Fibroblast of lung (primary cell): ENCODE measurements around the gene DHRS2. TPM values are rescaled to one million over a fixed set of nuclear protein-coding genes. Genes with fewer than 3 reads are reported as not detected.

Experiments used
- DNase-seq, 2 donors: peaks; one replicate each; pipeline versions ENCODE4 v3.0.0 to v3.0.0-alpha.2; 2010; ENCODE audit warnings: low read depth in 2 of 2
- H2AFZ ChIP-seq: 2 replicates; pipeline ENCODE4 v1.5.1; 2012; ENCODE audit warnings: low read length, control low read depth, inconsistent platforms
- H3K27ac ChIP-seq: 2 replicates; pipeline ENCODE4 v1.5.1; 2011; ENCODE audit warnings: low read length, control low read depth; ENCODE audit not compliant: insufficient read depth
- H3K27me3 ChIP-seq: 2 replicates; pipeline ENCODE4 v1.5.1; 2011; ENCODE audit warnings: mild to moderate bottlenecking, low read length; ENCODE audit not compliant: control insufficient read depth, insufficient read depth
- H3K36me3 ChIP-seq: 2 replicates; pipeline ENCODE4 v1.5.1; 2011; ENCODE audit warnings: low read length; ENCODE audit not compliant: control insufficient read depth, insufficient read depth
- H3K4me1 ChIP-seq: 2 replicates; pipeline ENCODE4 v1.5.1; 2011; ENCODE audit warnings: low read length; ENCODE audit not compliant: control insufficient read depth, insufficient read depth; ENCODE audit errors: extremely low read depth
- H3K4me2 ChIP-seq: 2 replicates; pipeline ENCODE4 v1.5.1; 2011; ENCODE audit warnings: low read length, control low read depth; ENCODE audit not compliant: insufficient read depth; ENCODE audit errors: extremely low read depth
- H3K4me3 ChIP-seq, 4 experiments: fragments of 200-600 bp in 1 of 4; sonication (generic) in 1 of 4; replicated peaks in 1 of 4; 2 replicates each; pipeline ENCODE4 v1.5.1; 2011 to 2016; ENCODE audit warnings: low read length in 4 of 4, low read depth in 3 of 4, mild to moderate bottlenecking in 3 of 4, control low read depth in 2 of 4, inconsistent platforms in 1 of 4, mixed read lengths in 1 of 4; ENCODE audit not compliant: insufficient read depth in 1 of 4; ENCODE audit errors: control extremely low read depth in 1 of 4
- H3K79me2 ChIP-seq: 2 replicates; pipeline ENCODE4 v1.5.1; 2012; ENCODE audit warnings: mild to moderate bottlenecking, low read length, inconsistent platforms; ENCODE audit not compliant: control insufficient read depth, insufficient read depth
- H3K9ac ChIP-seq: 2 replicates; pipeline ENCODE4 v1.5.1; 2011; ENCODE audit warnings: mild to moderate bottlenecking, low read length, control low read depth; ENCODE audit not compliant: insufficient read depth
- H3K9me3 ChIP-seq: 2 replicates; pipeline ENCODE4 v1.5.1; 2012; ENCODE audit warnings: low read depth, low read length; ENCODE audit not compliant: control insufficient read depth, insufficient read depth
- H4K20me1 ChIP-seq: 2 replicates; pipeline ENCODE4 v1.5.1; 2011; ENCODE audit warnings: low read length; ENCODE audit not compliant: control insufficient read depth, insufficient read depth; ENCODE audit errors: extremely low read depth
- CTCF ChIP-seq, 2 donors: IDR thresholded peaks in 1 of 2; conservative IDR thresholded peaks in 1 of 2; 1 replicate in 1 of 2; 2 replicates in 1 of 2; pipeline ENCODE4 v1.5.1; 2011 to 2012; ENCODE audit warnings: low read length in 2 of 2, control low read depth in 1 of 2, inconsistent platforms in 1 of 2, low read depth in 1 of 2, mild to moderate bottlenecking in 1 of 2
- EZH2 ChIP-seq: IDR thresholded peaks from 2 replicates; pipeline ENCODE4 v1.5.1; 2012; ENCODE audit warnings: low read length, control low read depth, mild to moderate bottlenecking; ENCODE audit errors: missing control alignments
- polyA plus RNA-seq, 2 donors: library from polyadenylated mRNA; depleted of rRNA in 1 of 2; stranded (reverse) in 1 of 2; unstranded in 1 of 2; fragments of >200 nt; gene quantifications; 2 replicates each; pipeline ENCODE4 v1.2.1, GENCODE V29; 2011 to 2012; ENCODE audit warnings: missing spikeins in 1 of 2
- total RNA-seq: library from RNA; depleted of rRNA; stranded (reverse); fragments of >200 nt; gene quantifications from 2 replicates; pipeline ENCODE4 v1.2.1, GENCODE V29; 2014

The DHRS2 gene
- total and polyA plus RNA-seq, 2 donors (not counting 1 experiment from before 2014, with no cell fraction given), result 0.02 TPM; not detected in 1

GRCh38 chr14:23647619-23648018 lies 11.5 kb downstream of the DHRS2 start:
- Histone ChIP-seq H3K27me3 (no peaks in the 10 kb centered on the region), H3K27ac (no peak overlapping the region), H3K9ac (no peak overlapping the region), H3K4me2 (no peak overlapping the region), H4K20me1 (no peaks in the 10 kb centered on the region), H3K4me1 (no peaks in the 10 kb centered on the region), H3K79me2 (no peaks in the 10 kb centered on the region), H3K4me3 (no peak overlapping the region), H3K9me3 (no peaks in the 10 kb centered on the region), H3K36me3 (no peaks in the 10 kb centered on the region), H2AFZ (no peak overlapping the region)
- no peak for DNase-seq
- TF ChIP-seq EZH2 (no peak), CTCF (conservative IDR thresholded peaks at IDR 0.05 in 1 of 2, IDR thresholded peaks at IDR 0.05 in 1 of 2; ENCODE audit: low read depth in 1 of 2, low read length in 2 of 2) (no peak)

- Histone ChIP-seq H3K27ac (no peak overlapping the region), H3K4me2 (no peak overlapping the region), H4K20me1 (no peaks in the 10 kb centered on the region), H3K4me1 (no peaks in the 10 kb centered on the region), H3K79me2 (no peaks in the 10 kb centered on the region), H2AFZ (no peak overlapping the region), H3K9me3 (no peaks in the 10 kb centered on the region), H3K4me3 (no peak overlapping the region), H3K36me3 (no peaks in the 10 kb centered on the region), H3K9ac (no peak overlapping the region), H3K27me3 (no peaks in the 10 kb centered on the region)
- TF ChIP-seq EZH2 (no peak), CTCF (conservative IDR thresholded peaks at IDR 0.05 in 1 of 2, IDR thresholded peaks at IDR 0.05 in 1 of 2; ENCODE audit: low read depth in 1 of 2, low read length in 2 of 2) (no peak)
- DNase-seq, result no peak
Observed at GRCh38 chr14:23648764-23649460, 12.7 kb downstream of the DHRS2 start.

- Histone ChIP-seq H3K4me2 (no peak overlapping the region), H3K9ac (no peak overlapping the region), H3K4me3 (no peak overlapping the region), H2AFZ (no peak overlapping the region), H3K79me2 (no peaks in the 10 kb centered on the region), H3K4me1 (no peaks in the 10 kb centered on the region), H3K27ac (no peak overlapping the region), H4K20me1 (no peaks in the 10 kb centered on the region), H3K36me3 (no peaks in the 10 kb centered on the region), H3K27me3 (no peaks in the 10 kb centered on the region), H3K9me3 (no peaks in the 10 kb centered on the region)
- no peak for DNase-seq
- no peak for TF ChIP-seq CTCF (conservative IDR thresholded peaks at IDR 0.05 in 1 of 2, IDR thresholded peaks at IDR 0.05 in 1 of 2; ENCODE audit: low read depth in 1 of 2, low read length in 2 of 2)
- no peak for TF ChIP-seq EZH2
Observed at GRCh38 chr14:23650506-23650905, 14.3 kb downstream of the DHRS2 start.
